GM13976 (cell line): ENCODE measurements around the gene RPS14.
A peak's percentile ranks its signal among the peaks of the same experiment; 100 is the strongest.

Experiments used
- DNase-seq: peaks from one replicate; pipeline ENCODE4 v3.0.0; 2012; ENCODE audit warnings: low spot score
- in situ Hi-C: fragments of 300-500 bp; cut with MboI; formaldehyde crosslinking; loops from one replicate; pipeline ENCODE4 v1.12.0; 2022; ENCODE audit warnings: low sequenced_read_pairs, mixed read lengths, inconsistent platforms; ENCODE audit not compliant: unreplicated experiment
- TF ChIP-seq, protein P1 (sequence below): IDR thresholded peaks from 2 replicates; pipeline ENCODE4 v1.5.1; 2012; ENCODE audit warnings: borderline replicate concordance, mild to moderate bottlenecking; ENCODE audit not compliant: insufficient read depth; ENCODE audit errors: extremely low read depth, missing control alignments, control extremely low read depth

The RPS14 gene

DNA sequence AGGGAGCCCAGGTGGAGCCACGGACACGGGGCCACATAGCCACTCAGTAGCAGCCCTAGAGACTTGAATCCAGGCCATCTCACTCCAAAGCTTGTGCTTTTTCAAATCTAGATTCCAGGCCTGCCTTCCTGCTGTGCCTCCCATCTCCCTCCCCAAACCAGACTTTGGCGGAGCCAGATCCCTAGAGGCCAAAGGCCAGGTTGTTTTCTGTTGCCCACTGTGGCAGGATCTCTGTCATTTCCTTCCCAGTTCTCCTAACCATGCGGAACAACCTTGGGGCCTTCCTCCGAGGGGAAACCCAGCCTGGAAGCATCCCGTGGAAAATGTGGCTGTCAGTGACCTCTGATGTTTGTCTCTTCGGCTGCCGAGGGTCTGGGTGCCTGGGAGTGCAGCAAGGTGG lies 16.4 kb upstream of the RPS14 start:
- DNase-seq: no peak
- TF ChIP-seq, protein P1, sequence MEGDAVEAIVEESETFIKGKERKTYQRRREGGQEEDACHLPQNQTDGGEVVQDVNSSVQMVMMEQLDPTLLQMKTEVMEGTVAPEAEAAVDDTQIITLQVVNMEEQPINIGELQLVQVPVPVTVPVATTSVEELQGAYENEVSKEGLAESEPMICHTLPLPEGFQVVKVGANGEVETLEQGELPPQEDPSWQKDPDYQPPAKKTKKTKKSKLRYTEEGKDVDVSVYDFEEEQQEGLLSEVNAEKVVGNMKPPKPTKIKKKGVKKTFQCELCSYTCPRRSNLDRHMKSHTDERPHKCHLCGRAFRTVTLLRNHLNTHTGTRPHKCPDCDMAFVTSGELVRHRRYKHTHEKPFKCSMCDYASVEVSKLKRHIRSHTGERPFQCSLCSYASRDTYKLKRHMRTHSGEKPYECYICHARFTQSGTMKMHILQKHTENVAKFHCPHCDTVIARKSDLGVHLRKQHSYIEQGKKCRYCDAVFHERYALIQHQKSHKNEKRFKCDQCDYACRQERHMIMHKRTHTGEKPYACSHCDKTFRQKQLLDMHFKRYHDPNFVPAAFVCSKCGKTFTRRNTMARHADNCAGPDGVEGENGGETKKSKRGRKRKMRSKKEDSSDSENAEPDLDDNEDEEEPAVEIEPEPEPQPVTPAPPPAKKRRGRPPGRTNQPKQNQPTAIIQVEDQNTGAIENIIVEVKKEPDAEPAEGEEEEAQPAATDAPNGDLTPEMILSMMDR: no peak
- in situ Hi-C loops: loop anchor here (25.0 kb wide), 1 partner anchor 196 kb away; the partner anchor contains the start of gene MYOZ3

DNA sequence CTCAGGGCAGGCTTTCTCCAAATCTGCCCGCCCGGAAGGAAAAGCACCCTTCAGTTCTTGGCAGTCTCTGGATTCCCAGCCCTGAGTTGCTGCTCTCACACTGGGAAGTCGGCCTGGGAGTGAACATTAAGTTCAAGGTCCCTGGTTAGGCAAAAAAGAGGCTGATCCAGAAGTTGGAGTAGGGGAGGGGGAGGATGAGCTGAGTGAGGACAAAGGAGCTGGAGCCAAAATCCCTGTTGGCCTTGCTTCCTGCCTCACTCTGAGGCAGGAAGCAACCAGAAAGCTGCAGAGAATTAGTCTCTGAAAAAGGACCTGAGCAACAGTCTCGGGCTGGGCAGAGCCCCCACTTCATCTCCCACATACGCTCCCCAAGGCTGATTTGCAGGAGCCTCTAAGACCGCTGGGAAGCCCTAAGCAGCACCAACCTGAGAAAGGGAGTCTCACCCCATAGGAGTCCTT lies 15.0 kb upstream of the RPS14 start:
- TF ChIP-seq, protein P1: no peak
- in situ Hi-C loops: loop anchor here (25.0 kb wide), 1 partner anchor 198 kb away; the partner anchor contains the start of gene MYOZ3
- DNase-seq: no peak

DNA sequence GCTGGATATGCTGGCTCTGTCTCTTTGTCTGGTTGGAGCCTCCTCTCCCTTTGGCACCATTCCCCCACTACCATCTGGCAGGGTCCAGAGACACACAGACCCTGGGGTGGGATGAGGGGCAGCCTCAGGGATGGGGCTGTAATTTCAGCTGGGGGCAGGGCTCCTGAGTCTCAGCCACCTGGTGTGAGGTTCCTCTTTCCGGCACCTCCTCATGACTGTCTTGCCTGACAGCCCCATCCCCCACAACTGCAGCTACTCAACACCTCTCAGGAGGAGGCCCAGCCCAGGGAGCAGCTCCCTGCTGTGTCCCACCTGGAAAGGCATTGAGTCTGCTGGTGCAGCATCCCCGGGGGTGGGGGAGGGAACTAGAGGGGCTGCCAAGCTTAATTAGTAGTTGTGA lies 11.7 kb upstream of the RPS14 start:
- TF ChIP-seq, protein P1: no peak
- in situ Hi-C loops: loop anchor here (25.0 kb wide), 1 partner anchor 201 kb away; the partner anchor contains the start of gene MYOZ3
- peak; percentile 86 for DNase-seq

DNA sequence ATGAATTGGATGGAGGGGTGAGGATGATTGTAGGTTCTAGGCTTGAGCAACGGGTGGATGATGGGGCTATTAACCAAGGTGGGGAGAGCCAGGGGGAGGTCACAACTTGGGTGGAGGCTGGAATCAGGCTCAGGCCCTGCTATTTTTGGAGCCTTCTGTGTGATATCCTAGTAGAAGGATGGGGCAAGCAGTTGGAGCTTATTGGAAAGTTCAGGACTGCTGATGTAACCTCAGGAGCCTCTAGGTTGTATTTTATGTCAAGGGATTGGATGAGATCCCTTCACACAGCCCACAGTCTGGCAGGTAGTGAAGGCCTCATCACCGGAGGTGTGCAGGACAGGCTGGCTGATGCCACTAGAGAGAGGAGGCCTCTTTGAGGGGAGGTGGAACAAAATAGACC lies 11.2 kb upstream of the RPS14 start:
- DNase-seq: no peak
- in situ Hi-C loops: loop anchor here (25.0 kb wide), 1 partner anchor 202 kb away; the partner anchor contains the start of gene MYOZ3
- TF ChIP-seq, protein P1: no peak

DNA sequence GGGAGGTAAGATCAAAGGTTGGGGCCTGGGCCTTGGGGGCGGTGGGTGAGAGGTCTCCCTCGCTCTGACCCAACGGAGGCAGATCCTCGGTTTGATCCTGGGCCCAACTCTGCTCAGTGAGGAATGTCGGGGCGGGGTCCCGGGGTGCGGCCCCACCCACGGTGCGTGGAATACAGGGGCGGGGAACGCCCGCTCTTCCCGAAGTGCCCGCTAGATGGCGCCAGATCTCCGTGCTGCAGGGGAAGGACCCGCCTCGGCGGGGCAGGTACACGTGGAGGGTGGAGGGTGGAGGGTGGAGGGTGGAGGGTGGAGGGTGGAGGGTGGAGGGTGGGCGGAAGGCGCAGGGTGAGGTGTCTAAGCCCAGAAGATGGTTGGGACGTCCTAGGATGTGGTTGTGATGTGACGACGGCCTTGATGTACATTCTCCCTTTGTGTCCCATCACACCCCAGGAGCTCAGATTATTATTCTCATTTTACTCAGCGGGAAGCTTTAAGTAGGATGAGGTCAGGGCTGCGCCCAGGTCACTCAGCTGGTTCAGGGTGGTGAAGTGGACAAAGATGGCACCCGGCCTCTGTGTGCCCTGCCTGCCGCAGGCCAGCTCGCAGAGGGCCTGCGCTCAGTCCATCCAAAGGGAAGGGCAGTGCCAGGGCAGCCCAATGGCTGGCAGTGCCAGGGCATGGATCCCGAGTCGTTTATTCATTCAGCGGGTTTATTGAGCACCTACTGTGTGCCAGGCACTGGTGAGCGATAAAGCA lies 9.4 kb upstream of the RPS14 start:
- TF ChIP-seq, protein P1: peak; percentile 93
- DNase-seq: peak; percentile 87
- in situ Hi-C loops: loop anchor here (10.0 to 25.0 kb wide), 2 partner anchors 86 to 203 kb away; partner anchors contain the start of gene MYOZ3

DNA sequence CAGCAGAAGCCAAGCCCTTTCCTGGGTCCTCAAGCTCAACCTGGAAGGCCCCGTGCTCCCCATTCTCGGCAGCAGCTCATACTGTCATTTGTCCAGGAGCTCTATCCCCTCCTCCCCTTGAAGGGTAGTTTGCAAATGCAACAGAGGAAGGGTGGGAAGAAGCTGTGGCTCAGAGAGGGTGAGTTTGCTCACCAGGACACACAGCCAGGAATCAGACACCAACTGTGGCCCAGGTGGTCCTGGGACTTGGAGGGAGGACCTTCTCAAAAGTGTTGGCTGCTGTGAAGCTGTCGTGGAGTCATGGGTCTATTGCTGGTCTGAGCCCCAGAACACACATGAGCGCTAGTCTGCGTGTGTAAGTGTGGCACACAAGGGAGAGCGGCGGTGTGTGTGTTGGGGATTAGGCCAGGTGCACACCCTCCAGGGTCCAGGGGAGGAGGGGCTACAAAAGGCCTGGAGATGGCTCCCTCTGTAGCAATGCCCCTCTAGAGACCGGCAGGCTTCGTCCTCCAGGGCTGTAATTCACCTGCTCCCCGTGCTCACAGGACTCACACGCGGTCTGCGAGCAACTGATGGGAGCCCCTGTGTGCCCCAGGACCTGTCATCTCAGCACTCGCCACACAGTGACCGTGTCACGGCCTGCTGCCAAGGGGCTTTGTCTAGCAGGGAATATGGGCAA lies 8.2 kb upstream of the RPS14 start:
- TF ChIP-seq, protein P1: no peak
- in situ Hi-C loops: loop anchor here (10.0 to 25.0 kb wide), 2 partner anchors 87 to 205 kb away; partner anchors contain the start of gene MYOZ3

More for the DNA sequence above, 8.2 kb upstream of the RPS14 start:
- DNase-seq: no peak
